Measurements from ENCODE around the gene PRR36.

DNA sequence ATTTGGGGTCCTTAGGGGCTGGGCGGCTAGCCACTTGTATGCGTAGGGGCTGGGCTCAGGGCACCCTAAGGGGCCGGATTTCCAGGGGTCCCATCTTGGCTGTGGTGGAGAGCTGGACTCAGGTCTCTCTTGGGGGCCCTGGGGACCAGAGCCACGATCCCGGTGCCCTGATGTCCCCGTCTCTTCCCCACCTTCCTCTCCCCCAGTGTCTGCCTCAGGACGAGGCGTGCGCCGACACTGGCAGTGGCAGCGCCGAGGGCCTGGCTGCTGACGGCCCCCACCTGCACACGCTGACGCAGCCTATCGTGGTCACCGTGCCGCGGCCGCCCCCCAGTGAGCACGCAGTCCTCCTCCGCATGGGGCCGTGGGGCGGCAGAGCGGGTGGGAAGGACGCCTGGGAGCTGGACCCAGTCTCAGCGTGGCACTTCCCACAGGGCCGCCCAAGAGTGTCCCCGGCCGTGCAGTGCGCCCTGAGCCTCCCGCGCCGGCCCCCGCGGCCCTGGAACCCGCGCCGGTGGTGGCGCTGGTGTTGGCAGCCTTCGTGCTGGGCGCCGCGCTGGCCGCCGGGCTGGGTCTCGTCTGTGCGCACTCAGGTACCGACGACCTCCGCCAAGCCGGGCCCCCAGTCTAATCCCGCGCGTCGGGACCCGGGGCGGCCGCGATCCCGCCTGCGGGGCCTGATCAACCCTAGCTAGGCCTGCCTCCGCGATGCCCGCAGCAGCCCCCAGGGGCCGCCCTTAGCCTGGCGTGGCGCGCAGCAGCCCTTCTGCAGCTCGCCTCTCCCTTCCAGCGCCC is 43.3 kb upstream of the PRR36 start:
- TF ChIP-seq, protein P1, sequence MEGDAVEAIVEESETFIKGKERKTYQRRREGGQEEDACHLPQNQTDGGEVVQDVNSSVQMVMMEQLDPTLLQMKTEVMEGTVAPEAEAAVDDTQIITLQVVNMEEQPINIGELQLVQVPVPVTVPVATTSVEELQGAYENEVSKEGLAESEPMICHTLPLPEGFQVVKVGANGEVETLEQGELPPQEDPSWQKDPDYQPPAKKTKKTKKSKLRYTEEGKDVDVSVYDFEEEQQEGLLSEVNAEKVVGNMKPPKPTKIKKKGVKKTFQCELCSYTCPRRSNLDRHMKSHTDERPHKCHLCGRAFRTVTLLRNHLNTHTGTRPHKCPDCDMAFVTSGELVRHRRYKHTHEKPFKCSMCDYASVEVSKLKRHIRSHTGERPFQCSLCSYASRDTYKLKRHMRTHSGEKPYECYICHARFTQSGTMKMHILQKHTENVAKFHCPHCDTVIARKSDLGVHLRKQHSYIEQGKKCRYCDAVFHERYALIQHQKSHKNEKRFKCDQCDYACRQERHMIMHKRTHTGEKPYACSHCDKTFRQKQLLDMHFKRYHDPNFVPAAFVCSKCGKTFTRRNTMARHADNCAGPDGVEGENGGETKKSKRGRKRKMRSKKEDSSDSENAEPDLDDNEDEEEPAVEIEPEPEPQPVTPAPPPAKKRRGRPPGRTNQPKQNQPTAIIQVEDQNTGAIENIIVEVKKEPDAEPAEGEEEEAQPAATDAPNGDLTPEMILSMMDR (IDR thresholded peaks at IDR 0.05), result no peak
- TF ChIP-seq POLR2A (IDR thresholded peaks at IDR 0.05), result no peak
